Uterus (tissue), 2 donors: ENCODE measurements around the gene TNP2.

Experiments used
- POLR2A ChIP-seq, 2 donors: fragments of 450-650 bp; IDR thresholded peaks; one replicate each; pipeline ENCODE4 v1.6.1; 2016; ENCODE audit warnings: antibody characterized with exemption in 2 of 2, mild to moderate bottlenecking in 1 of 2, moderate library complexity in 1 of 2
- TF ChIP-seq, protein P1 (sequence below), 4 experiments: fragments of 200-600 bp in 2 of 4; fragments of 450-650 bp in 2 of 4; sonication (generic) in 2 of 4; IDR thresholded peaks; one replicate each; pipeline ENCODE4 v1.5.1; 2016 to 2019; ENCODE audit warnings: antibody characterized with exemption in 4 of 4, mild to moderate bottlenecking in 2 of 4, moderate library complexity in 1 of 4

DNA sequence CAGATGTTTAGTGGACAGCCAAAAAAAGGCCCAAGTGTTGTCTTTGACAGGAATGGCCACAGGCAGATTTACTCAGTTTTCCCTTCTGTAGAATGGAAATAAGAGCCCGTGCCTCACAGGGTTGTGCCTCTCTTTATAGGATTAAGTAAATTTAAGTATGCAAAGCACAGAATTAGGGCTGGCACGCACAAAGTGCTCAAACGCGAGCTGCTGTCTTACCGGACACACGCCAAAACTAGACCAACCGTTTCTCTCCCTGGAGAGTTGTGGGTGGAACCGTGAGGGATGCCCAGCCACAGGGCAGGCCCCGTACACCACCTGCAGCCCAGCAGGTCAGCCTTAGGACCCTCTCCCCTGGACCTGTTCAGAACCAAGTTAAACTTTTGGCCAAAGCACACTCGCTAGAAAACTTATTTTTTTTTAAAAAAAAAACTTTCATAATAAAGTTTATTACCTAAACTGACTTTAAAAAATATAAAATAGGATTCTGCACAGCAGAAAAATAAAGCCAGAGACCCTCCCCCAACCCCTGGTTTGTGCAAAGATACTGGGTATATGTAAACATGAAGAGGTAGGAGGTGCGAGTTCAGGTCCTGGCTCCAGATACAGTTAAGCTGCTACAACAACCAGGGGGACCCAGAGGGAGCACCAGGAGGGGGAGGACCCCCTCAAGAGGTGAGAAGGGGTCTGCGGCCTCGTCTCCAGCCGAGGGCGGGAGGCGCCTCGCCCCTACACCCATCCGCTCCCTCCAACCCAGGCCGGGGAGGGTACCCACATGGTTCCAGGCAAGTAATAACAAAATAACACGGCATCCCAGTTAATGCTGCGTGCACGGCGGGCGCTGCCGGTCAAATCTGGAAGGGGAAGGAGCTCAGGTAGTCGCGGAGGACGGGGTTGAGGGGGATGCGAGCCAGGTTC is 14.9 kb downstream of the TNP2 start:
- TF ChIP-seq, protein P1, sequence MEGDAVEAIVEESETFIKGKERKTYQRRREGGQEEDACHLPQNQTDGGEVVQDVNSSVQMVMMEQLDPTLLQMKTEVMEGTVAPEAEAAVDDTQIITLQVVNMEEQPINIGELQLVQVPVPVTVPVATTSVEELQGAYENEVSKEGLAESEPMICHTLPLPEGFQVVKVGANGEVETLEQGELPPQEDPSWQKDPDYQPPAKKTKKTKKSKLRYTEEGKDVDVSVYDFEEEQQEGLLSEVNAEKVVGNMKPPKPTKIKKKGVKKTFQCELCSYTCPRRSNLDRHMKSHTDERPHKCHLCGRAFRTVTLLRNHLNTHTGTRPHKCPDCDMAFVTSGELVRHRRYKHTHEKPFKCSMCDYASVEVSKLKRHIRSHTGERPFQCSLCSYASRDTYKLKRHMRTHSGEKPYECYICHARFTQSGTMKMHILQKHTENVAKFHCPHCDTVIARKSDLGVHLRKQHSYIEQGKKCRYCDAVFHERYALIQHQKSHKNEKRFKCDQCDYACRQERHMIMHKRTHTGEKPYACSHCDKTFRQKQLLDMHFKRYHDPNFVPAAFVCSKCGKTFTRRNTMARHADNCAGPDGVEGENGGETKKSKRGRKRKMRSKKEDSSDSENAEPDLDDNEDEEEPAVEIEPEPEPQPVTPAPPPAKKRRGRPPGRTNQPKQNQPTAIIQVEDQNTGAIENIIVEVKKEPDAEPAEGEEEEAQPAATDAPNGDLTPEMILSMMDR (IDR thresholded peaks at IDR 0.05), result no peak
- no peak for TF ChIP-seq POLR2A (IDR thresholded peaks at IDR 0.05)
